C4-2B (cell line): ENCODE results near the gene DEPDC1B.

Source experiments
- ZFX ChIP-seq: fragments of 450-650 bp; IDR thresholded peaks from 2 replicates; pipeline ENCODE4 v1.6.1; 2017
- TF ChIP-seq, protein P1 (sequence below): fragments of 450-650 bp; conservative IDR thresholded peaks from 2 replicates; pipeline ENCODE4 v1.5.1; 2017; ENCODE audit warnings: mild to moderate bottlenecking

GRCh38 chr5:60677850-60678664, 21.9 kb downstream of the DEPDC1B start:
- no peak for TF ChIP-seq ZFX
- TF ChIP-seq, protein P1, sequence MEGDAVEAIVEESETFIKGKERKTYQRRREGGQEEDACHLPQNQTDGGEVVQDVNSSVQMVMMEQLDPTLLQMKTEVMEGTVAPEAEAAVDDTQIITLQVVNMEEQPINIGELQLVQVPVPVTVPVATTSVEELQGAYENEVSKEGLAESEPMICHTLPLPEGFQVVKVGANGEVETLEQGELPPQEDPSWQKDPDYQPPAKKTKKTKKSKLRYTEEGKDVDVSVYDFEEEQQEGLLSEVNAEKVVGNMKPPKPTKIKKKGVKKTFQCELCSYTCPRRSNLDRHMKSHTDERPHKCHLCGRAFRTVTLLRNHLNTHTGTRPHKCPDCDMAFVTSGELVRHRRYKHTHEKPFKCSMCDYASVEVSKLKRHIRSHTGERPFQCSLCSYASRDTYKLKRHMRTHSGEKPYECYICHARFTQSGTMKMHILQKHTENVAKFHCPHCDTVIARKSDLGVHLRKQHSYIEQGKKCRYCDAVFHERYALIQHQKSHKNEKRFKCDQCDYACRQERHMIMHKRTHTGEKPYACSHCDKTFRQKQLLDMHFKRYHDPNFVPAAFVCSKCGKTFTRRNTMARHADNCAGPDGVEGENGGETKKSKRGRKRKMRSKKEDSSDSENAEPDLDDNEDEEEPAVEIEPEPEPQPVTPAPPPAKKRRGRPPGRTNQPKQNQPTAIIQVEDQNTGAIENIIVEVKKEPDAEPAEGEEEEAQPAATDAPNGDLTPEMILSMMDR, result peak; percentile 89
